OCI-LY7 (cell line): ENCODE measurements around the gene FABP1.

Experiments
- CTCF ChIP-seq: fragments of 200-600 bp; sonication (generic); conservative IDR thresholded peaks from 2 replicates; pipeline ENCODE4 v1.5.1; 2014; ENCODE audit warnings: mild to moderate bottlenecking, antibody characterized with exemption, low read length, moderate library complexity, mixed read lengths
- EZH2phosphoT487 ChIP-seq: fragments of 200-600 bp; sonication (generic); IDR thresholded peaks from 2 replicates; pipeline ENCODE4 v1.6.1; 2018; ENCODE audit warnings: low read depth, borderline replicate concordance, mild to moderate bottlenecking, mixed run types, antibody characterized with exemption, low read length, moderate library complexity, mixed read lengths

- no peak for TF ChIP-seq CTCF
- TF ChIP-seq EZH2phosphoT487: no peak
Measured at GRCh38 chr2:88139804-88140203, 11.9 kb upstream of the FABP1 start.
